Endothelial cell of umbilical vein (primary cell): Measurements from ENCODE around the gene TADA2A. TPM values are rescaled to one million over a fixed set of nuclear protein-coding genes. Genes with fewer than 3 reads are reported as not detected.

Source experiments
- BruUV-seq: library from RNA; stranded (reverse); fragments of 400-500 nt; replicated peaks from 2 replicates; lab custom pipeline; 2021; lab: Mats Ljungman, UMichigan
- CTCF ChIA-PET: fragments of 300-600, 350-600 bp; sonication (Branson Sonifier 250); formaldehyde crosslinking; loops from one replicate; lab custom pipeline; 2021; ENCODE audit warnings: antibody characterized with exemption, inconsistent platforms; lab: Charles Lee
- POLR2A ChIA-PET: fragments of 300-600, 350-600 bp; sonication (Branson Sonifier 250); formaldehyde crosslinking; loops from one replicate; lab custom pipeline; 2021; ENCODE audit warnings: antibody characterized with exemption, inconsistent platforms; lab: Charles Lee
- DNase-seq: peaks from one replicate; pipeline ENCODE4 v3.0.0-alpha.2; 2011; ENCODE audit warnings: low read depth, low spot score
- FAIRE-seq: peaks from 2 replicates; lab custom pipeline; 2011; peaks lifted over from hg19 to GRCh38; lab: Jason Lieb, UNC
- H2AFZ ChIP-seq: 2 replicates; pipeline ENCODE4 v1.6.0; 2012; ENCODE audit warnings: low read depth, low read length, control low read depth, inconsistent platforms
- H3K27ac ChIP-seq: 2 replicates; pipeline ENCODE4 v1.5.1; 2011; ENCODE audit warnings: low read depth, mild to moderate bottlenecking, control low read depth, low read length, moderate library complexity; ENCODE audit not compliant: insufficient read depth
- H3K27me3 ChIP-seq, 2 experiments: 2 replicates each; pipeline versions ENCODE4 v1.6.0 to v1.6.1; 2011; ENCODE audit warnings: low read length in 2 of 2, mixed read lengths in 1 of 2; ENCODE audit not compliant: control insufficient read depth in 2 of 2, insufficient read depth in 2 of 2
- H3K36me3 ChIP-seq, 2 experiments: 2 replicates in 1 of 2; 3 replicates in 1 of 2; pipeline ENCODE4 v1.5.1; 2011; ENCODE audit warnings: low read length in 2 of 2, mild to moderate bottlenecking in 1 of 2, moderate library complexity in 1 of 2; ENCODE audit not compliant: control insufficient read depth in 2 of 2, insufficient read depth in 2 of 2; ENCODE audit errors: extremely low read depth in 1 of 2
- H3K4me1 ChIP-seq: 3 replicates; pipeline ENCODE4 v1.5.1; 2011; ENCODE audit warnings: mild to moderate bottlenecking, low read length; ENCODE audit not compliant: control insufficient read depth, insufficient read depth; ENCODE audit errors: extremely low read depth
- H3K4me2 ChIP-seq: 2 replicates; pipeline ENCODE4 v1.6.1; 2011; ENCODE audit warnings: low read length, control low read depth, mixed read lengths; ENCODE audit not compliant: insufficient read depth
- H3K4me3 ChIP-seq, 3 experiments: fragments of 200-600 bp in 1 of 3; sonication (generic), shearing (Covaris generic) in 1 of 3; replicated peaks in 1 of 3; 2 replicates each; pipeline ENCODE4 v1.5.1; 2011 to 2016; ENCODE audit warnings: control low read depth in 3 of 3, low read length in 3 of 3, mild to moderate bottlenecking in 2 of 3, inconsistent platforms in 1 of 3, low read depth in 1 of 3, moderate library complexity in 1 of 3; ENCODE audit not compliant: insufficient read depth in 1 of 3
- H3K79me2 ChIP-seq: 2 replicates; pipeline ENCODE4 v1.6.0; 2012; ENCODE audit warnings: low read length, inconsistent platforms; ENCODE audit not compliant: control insufficient read depth, insufficient read depth
- H3K9ac ChIP-seq: replicated peaks from 2 replicates; pipeline ENCODE3; 2011; ENCODE audit warnings: low read length, control low read depth; ENCODE audit not compliant: insufficient read depth; ENCODE audit errors: extremely low read depth
- H3K9me1 ChIP-seq: replicated peaks from 3 replicates; pipeline ENCODE4 v1.6.0; 2011; ENCODE audit warnings: mild to moderate bottlenecking, low read length; ENCODE audit not compliant: control insufficient read depth, insufficient read depth; ENCODE audit errors: extremely low read depth
- H3K9me3 ChIP-seq: replicated peaks from 2 replicates; pipeline ENCODE4 v1.5.1; 2012; ENCODE audit warnings: low read length, inconsistent platforms; ENCODE audit not compliant: control insufficient read depth, insufficient read depth
- H4K20me1 ChIP-seq: replicated peaks from 2 replicates; pipeline ENCODE3; 2011; ENCODE audit warnings: mild to moderate bottlenecking, low read length; ENCODE audit not compliant: control insufficient read depth, insufficient read depth; ENCODE audit errors: extremely low read depth
- EZH2 ChIP-seq: IDR thresholded peaks from 2 replicates; pipeline ENCODE4 v1.6.1; 2012; ENCODE audit warnings: borderline replicate concordance, low read depth, mild to moderate bottlenecking, moderate library complexity, low read length, inconsistent platforms; ENCODE audit not compliant: severe bottlenecking
- FOS ChIP-seq: IDR thresholded peaks from 2 replicates; pipeline ENCODE4 v1.6.1; 2011; ENCODE audit warnings: mild to moderate bottlenecking, low read length, moderate library complexity, borderline replicate concordance; ENCODE audit not compliant: insufficient read depth
- GATA2 ChIP-seq: IDR thresholded peaks from 2 replicates; pipeline ENCODE4 v1.7.0; 2011; ENCODE audit warnings: low read depth, mild to moderate bottlenecking, moderate library complexity, mixed read lengths, low read length; ENCODE audit not compliant: insufficient read length, insufficient read depth
- JUN ChIP-seq: IDR thresholded peaks from 2 replicates; pipeline ENCODE4 v1.6.1; 2011; ENCODE audit warnings: borderline replicate concordance, low read depth; ENCODE audit not compliant: insufficient read length, insufficient read depth
- dilution Hi-C: fragments of 300-500 bp; cut with MboI; formaldehyde crosslinking; loops from one replicate; pipeline ENCODE4 v1.15.0; 2019; ENCODE audit warnings: low sequenced_read_pairs; ENCODE audit not compliant: extremely low pct_ligation_motif_present
- intact Hi-C: fragments of 100-400 bp; cut with micrococcal nuclease; formaldehyde crosslinking; loops from one replicate; pipeline ENCODE4 v1.10.0; 2022
- polyA plus RNA-seq, 4 experiments: library from polyadenylated mRNA; depleted of rRNA in 3 of 4; stranded (reverse) in 3 of 4; unstranded in 1 of 4; fragments of >200 nt; gene quantifications; 2 replicates each; pipeline versions ENCODE4 v1.2.1 to v1.2.3, GENCODE V29; 2011 to 2012; ENCODE audit warnings: missing spikeins in 1 of 4
- total RNA-seq: library from RNA; stranded (reverse); gene quantifications from 2 replicates; pipeline ENCODE4 v1.2.3, GENCODE V29; 2021
- TF ChIP-seq, protein P1 (sequence below), 2 donors: IDR thresholded peaks; 1 replicate in 1 of 2; 2 replicates in 1 of 2; pipeline ENCODE4 v1.5.1; 2011; ENCODE audit warnings: low read length in 2 of 2, mild to moderate bottlenecking in 2 of 2, moderate library complexity in 2 of 2, control low read depth in 1 of 2, inconsistent platforms in 1 of 2, low read depth in 1 of 2; ENCODE audit not compliant: insufficient read depth in 1 of 2; ENCODE audit errors: extremely low read depth in 1 of 2

TADA2A gene
- total and polyA plus RNA-seq, 2 donors (not counting 3 experiments of a cell fraction or from before 2014, with no cell fraction given), result 9.9 to 22.4 TPM

DNA sequence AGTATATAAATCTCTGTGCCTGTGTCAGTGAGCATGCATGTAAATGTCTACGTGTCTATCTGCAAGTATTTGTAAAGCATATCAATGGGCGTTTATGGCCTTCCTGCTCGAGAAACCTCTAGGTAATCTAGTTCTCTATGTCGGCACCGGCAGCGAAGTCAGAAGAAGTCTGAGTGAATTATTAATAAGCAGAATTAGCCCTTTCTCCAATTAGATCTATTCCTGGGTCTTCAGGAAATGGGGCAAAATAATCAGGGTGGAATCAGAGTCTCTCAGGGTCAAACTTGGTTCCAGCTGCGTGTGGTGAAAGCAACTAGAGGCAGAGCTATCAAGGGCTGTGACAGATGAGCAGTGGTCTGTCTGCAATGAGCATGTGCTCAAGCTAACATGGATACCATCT, 31.0 kb upstream of the TADA2A start, which contains the start of gene C17orf78:
TSS of gene C17orf78 (plus strand) at position 280 of the 400 bp plus-strand sequence. CDS start at position 388, 108 bp downstream.
- ChIA-PET POLR2A (no interaction called here), CTCF (interaction anchor here (0.9 to 6.1 kb wide), 5 partner anchors 9 to 440 kb away, joined by 3 to 123 read pairs (median 4); no protein-coding TSS in a partner anchor)
- no peak for TF ChIP-seq EZH2
- TF ChIP-seq GATA2, result no peak
- TF ChIP-seq, protein P1, sequence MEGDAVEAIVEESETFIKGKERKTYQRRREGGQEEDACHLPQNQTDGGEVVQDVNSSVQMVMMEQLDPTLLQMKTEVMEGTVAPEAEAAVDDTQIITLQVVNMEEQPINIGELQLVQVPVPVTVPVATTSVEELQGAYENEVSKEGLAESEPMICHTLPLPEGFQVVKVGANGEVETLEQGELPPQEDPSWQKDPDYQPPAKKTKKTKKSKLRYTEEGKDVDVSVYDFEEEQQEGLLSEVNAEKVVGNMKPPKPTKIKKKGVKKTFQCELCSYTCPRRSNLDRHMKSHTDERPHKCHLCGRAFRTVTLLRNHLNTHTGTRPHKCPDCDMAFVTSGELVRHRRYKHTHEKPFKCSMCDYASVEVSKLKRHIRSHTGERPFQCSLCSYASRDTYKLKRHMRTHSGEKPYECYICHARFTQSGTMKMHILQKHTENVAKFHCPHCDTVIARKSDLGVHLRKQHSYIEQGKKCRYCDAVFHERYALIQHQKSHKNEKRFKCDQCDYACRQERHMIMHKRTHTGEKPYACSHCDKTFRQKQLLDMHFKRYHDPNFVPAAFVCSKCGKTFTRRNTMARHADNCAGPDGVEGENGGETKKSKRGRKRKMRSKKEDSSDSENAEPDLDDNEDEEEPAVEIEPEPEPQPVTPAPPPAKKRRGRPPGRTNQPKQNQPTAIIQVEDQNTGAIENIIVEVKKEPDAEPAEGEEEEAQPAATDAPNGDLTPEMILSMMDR (IDR thresholded peaks at IDR 0.05; ENCODE audit: extremely low read depth in 1 of 2, insufficient read depth in 1 of 2, low read depth in 1 of 2, low read length in 2 of 2), result no peak
- no peak for TF ChIP-seq FOS
- no peak for TF ChIP-seq JUN
- Histone ChIP-seq H3K4me1 (no peaks in the 10 kb centered on the region), H2AFZ (no peak within 1 kb of the TSS), H3K9me1 (no peaks in the 10 kb centered on the region), H3K4me3 (no peak within 1 kb of the TSS), H3K9ac (no peak within 1 kb of the TSS), H3K27me3 (no peaks in the 10 kb centered on the region), H3K27ac (no peak within 1 kb of the TSS), H3K9me3 (no peaks in the 10 kb centered on the region), H3K36me3 (no peaks in the 10 kb centered on the region), H4K20me1 (no peaks in the 10 kb centered on the region), H3K79me2 (no peaks in the 10 kb centered on the region), H3K4me2 (no peak within 1 kb of the TSS)
- FAIRE-seq (no peak), DNase-seq (no peak)
- intact Hi-C loops, result no loop called here
- dilution Hi-C loops, result no loop called here
- BruUV-seq, result no TSS peak
